Calu3 (cell line): ENCODE measurements around the gene SSMEM1. TPM values are rescaled to one million over a fixed set of nuclear protein-coding genes. Genes with fewer than 3 reads are reported as not detected.

Source experiments
- BruUV-seq: library from RNA; stranded (reverse); fragments of 400-500 nt; replicated peaks from 2 replicates; lab custom pipeline; 2021; lab: Mats Ljungman, UMichigan
- CTCF ChIA-PET: fragments of 300-600 bp; sonication (Branson Sonifier 250); formaldehyde crosslinking; loops from one replicate; lab custom pipeline; 2022; ENCODE audit warnings: antibody characterized with exemption; lab: Charles Lee
- DNase-seq: peaks from one replicate; pipeline ENCODE4 v3.0.0; 2022
- H3K27ac Mint-ChIP-seq: one replicate; pipeline ENCODE4 v1.8.0; 2022; ENCODE audit warnings: mixed read lengths; ENCODE audit not compliant: unreplicated experiment
- H3K27me3 Mint-ChIP-seq: one replicate; pipeline ENCODE4 v1.8.0; 2022; ENCODE audit warnings: mixed read lengths; ENCODE audit not compliant: unreplicated experiment
- H3K36me3 Mint-ChIP-seq: one replicate; pipeline ENCODE4 v1.8.0; 2022; ENCODE audit warnings: mild to moderate bottlenecking, moderate library complexity, mixed read lengths; ENCODE audit not compliant: insufficient read depth, unreplicated experiment
- H3K4me1 Mint-ChIP-seq: one replicate; pipeline ENCODE4 v1.8.0; 2022; ENCODE audit warnings: mild to moderate bottlenecking, low read depth, mixed read lengths; ENCODE audit not compliant: unreplicated experiment
- H3K4me3 Mint-ChIP-seq: one replicate; pipeline ENCODE4 v1.8.0; 2022; ENCODE audit warnings: mild to moderate bottlenecking, low read depth, moderate library complexity, mixed read lengths; ENCODE audit not compliant: unreplicated experiment
- H3K9me3 Mint-ChIP-seq: one replicate; pipeline ENCODE4 v1.8.0; 2022; ENCODE audit warnings: low read depth, mixed read lengths; ENCODE audit not compliant: unreplicated experiment
- CTCF ChIP-seq: fragments of 200-600 bp; IDR thresholded peaks from one replicate; pipeline ENCODE4 v1.8.0; 2022; ENCODE audit warnings: antibody characterized with exemption; ENCODE audit not compliant: unreplicated experiment
- intact Hi-C: fragments of 100-400 bp; cut with micrococcal nuclease; formaldehyde crosslinking; loops from one replicate; pipeline ENCODE4 v1.10.0; 2022; ENCODE audit not compliant: unreplicated experiment
- total RNA-seq: library from RNA; stranded (reverse); gene quantifications from 2 replicates; pipeline ENCODE4 v1.2.3, GENCODE V29; 2022

Gene SSMEM1
- total RNA-seq, 1 experiment from 2014 or later = not detected

- no peak overlapping the region for H3K27ac Mint-ChIP-seq
- DNase-seq = no peak
- intact Hi-C loops = no loop called here
- H3K36me3 Mint-ChIP-seq = peaks cover 25% of the 10 kb centered on the region
- H3K4me3 Mint-ChIP-seq = no peak overlapping the region
- no peak for TF ChIP-seq CTCF
- H3K27me3 Mint-ChIP-seq = no peaks in the 10 kb centered on the region
- no peaks in the 10 kb centered on the region for H3K4me1 Mint-ChIP-seq
- CTCF ChIA-PET = no interaction called here
- no TSS peak for BruUV-seq
- no peaks in the 10 kb centered on the region for H3K9me3 Mint-ChIP-seq
These were observed 33.3 kb upstream of the SSMEM1 start for GRCh38 chr7:130174237-130174959.

- DNase-seq = no peak
- BruUV-seq = no TSS peak
- no peak overlapping the region for H3K27ac Mint-ChIP-seq
- CTCF ChIA-PET = no interaction called here
- no peak for TF ChIP-seq CTCF
- intact Hi-C loops = no loop called here
- no peaks in the 10 kb centered on the region for H3K4me1 Mint-ChIP-seq
- H3K36me3 Mint-ChIP-seq = peaks cover 18% of the 10 kb centered on the region
- no peaks in the 10 kb centered on the region for H3K27me3 Mint-ChIP-seq
- no peak overlapping the region for H3K4me3 Mint-ChIP-seq
- no peaks in the 10 kb centered on the region for H3K9me3 Mint-ChIP-seq
These were observed 29.4 kb upstream of the SSMEM1 start for GRCh38 chr7:130178251-130178650.

GRCh38 chr7:130179631-130180030, 28.0 kb upstream of the SSMEM1 start:
- H3K27ac Mint-ChIP-seq = no peak overlapping the region
- H3K4me1 Mint-ChIP-seq = no peaks in the 10 kb centered on the region
- TF ChIP-seq CTCF = no peak
- H3K4me3 Mint-ChIP-seq = no peak overlapping the region
- intact Hi-C loops = no loop called here
- no peaks in the 10 kb centered on the region for H3K27me3 Mint-ChIP-seq
- BruUV-seq = no TSS peak
- CTCF ChIA-PET = no interaction called here
- peaks cover 16% of the 10 kb centered on the region for H3K36me3 Mint-ChIP-seq
- DNase-seq = no peak
- H3K9me3 Mint-ChIP-seq = no peaks in the 10 kb centered on the region

- H3K36me3 Mint-ChIP-seq = peaks cover 15% of the 10 kb centered on the region
- no peak overlapping the region for H3K27ac Mint-ChIP-seq
- H3K4me3 Mint-ChIP-seq = no peak overlapping the region
These were observed 26.9 kb upstream of the SSMEM1 start for GRCh38 chr7:130180571-130181262.

More at GRCh38 chr7:130180571-130181262, 26.9 kb upstream of the SSMEM1 start:
- CTCF ChIA-PET = no interaction called here
- H3K9me3 Mint-ChIP-seq = no peaks in the 10 kb centered on the region
- no TSS peak for BruUV-seq
- intact Hi-C loops = no loop called here
- no peak for DNase-seq
- no peaks in the 10 kb centered on the region for H3K4me1 Mint-ChIP-seq
- no peak for TF ChIP-seq CTCF
- H3K27me3 Mint-ChIP-seq = no peaks in the 10 kb centered on the region
